HG02642 (cell line): ENCODE results near the gene CYTH1.

ENCODE experiments used
- ATAC-seq: cut with Tn5 transposase; IDR thresholded peaks from one replicate; pipeline ENCODE4 v1.9.1; 2021; ENCODE audit warnings: mild to moderate bottlenecking; ENCODE audit not compliant: unreplicated experiment, poor library complexity

The CYTH1 gene

DNA sequence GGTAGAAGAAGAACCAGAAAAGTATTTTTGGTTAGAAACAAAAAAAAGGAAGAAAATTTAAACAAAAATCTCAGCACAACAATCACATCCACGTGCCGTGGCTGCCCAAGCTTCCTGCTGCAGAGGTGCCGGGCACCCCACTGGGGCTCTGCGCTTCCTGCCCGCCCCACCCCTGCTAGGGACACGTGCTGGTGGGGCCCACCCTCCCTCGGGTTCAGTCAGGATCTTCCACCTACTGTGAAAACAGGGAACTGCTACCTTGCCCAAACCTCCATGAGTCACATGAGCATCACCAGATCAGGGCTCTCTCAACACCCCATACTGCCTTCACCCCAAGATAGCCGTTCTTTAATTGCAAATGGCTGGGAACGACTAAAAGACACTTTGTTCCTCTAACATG, 24.4 kb upstream of the CYTH1 start:
- no peak for ATAC-seq

- no peak for ATAC-seq
Measured at GRCh38 chr17:78805301-78805700, 23.2 kb upstream of the CYTH1 start.

DNA sequence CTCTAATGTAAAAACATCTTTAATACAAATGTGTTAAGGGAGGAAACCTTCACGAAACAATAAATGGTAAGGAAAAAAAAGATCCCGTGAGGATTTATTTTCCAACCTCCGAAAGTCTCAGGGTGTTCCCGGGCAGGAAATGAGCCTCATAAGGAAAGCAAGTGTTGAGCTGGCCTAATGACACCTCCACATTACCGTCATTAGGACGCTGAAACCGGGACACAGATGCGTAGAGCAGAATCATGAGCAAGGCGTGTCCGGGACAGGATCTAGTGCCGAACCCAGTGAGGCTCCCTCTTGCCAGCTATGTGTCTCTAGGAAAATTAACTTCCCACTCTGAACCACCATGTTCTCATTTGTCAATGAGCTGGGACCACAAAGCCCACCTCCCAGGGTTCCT, 22.7 kb upstream of the CYTH1 start:
- ATAC-seq, result no peak

DNA sequence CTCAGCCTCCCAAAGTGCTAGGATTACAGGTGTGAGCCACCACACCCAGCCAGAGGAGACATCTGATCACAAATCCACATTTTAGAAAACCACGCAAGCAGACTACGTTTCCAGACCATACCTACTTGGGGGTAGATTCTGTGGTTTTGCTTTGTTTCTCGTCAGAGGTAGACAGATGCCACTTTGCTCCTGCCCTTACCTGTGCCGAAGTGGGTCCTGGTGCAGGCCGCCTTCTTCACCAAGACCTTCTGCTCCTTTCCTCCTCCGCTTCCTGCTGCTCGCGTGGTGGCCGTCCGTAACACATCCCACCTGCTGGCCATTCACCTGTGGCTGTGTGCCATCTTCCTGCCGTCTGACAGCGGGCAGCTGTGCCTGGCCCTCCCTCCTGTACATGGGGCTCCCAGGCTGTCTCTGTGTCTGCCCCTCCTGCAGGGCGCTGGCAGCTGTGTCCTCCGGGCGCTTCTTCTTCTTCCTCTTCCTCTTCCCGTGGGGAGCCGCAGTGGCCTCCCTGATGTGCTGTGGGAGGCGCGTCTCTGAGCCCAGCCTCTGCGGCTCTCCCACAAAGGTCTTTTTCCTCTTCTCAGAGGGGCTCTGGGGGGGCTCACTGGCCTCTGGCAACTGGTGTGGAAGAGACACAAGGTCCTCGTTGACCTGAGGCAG, 21.2 kb upstream of the CYTH1 start:
- ATAC-seq, result no peak

DNA sequence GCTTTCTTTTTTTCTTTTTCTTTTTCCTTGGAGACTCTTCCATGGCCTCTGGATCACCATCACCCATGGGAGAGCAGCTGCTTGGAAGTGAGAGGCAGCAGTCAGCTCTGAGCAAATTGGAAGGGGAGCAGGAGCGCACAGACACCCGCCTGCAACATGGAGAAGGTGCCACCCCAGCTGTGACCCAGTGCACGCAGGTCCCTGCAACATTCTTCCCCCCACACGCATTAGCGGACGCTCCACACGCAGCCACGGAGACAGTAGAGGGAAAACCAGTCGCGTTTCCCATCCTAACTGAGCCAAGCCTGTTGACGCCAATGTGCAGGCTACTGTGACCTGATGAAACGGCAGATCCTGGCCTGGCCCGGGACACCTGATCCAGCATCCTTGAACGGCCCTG, 20.4 kb upstream of the CYTH1 start:
- ATAC-seq, result no peak

DNA sequence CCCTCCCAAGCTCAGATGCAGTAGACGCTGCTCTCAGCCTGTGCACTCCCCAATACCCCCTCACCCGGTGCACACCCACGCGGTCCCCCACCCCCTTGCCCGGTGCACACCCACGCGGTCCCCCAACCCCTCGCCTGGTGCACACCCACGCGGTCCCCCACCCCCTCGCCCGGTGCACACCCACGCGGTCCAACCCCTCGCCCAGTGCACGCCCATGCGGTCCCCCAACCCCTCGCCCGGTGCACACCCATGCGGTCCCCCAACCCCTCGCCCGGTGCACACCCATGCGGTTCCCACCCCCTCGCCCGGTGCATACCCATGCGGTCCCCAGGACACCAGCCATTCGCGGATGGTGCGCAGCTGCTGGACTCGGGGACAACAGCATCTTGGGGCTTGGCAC, 19.9 kb upstream of the CYTH1 start:
- no peak for ATAC-seq

DNA sequence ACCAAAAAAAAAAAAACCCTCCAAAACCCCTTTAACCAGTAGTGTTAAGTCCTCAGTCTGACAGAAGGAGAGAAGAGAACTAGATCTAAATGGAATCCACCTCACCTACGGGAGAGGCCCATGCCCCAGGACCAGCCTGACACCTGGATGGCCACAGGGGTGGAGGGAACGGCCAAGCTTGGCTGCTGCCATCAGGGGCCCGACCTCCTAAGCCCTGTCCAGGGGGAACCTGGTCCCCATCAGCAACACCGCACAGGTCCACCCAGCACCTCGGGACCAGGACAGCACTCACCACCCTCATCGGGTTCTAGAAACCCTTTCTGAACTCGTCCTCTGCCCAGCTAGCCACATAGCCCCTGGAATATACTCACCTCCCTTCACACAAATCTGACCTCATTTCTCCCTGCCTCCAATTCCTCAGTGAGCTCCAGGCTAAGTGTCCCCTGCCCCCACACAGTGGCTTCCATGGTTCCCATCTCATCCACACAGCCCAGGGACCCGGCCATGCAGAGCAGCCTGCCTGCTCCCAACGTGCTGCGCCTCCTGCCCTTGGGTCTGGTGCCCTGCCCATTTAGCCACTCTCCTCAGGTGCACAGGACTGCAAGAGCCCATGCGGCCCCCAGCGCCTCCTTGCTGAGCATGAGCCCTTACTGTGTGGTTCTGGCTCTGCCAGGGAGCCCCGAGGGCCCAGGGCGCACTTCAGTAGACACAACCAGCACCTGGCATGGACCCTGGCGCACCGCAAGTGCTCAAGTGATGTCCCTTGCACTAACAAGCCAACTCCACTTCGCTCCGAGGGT, 18.3 kb upstream of the CYTH1 start:
- no peak for ATAC-seq

DNA sequence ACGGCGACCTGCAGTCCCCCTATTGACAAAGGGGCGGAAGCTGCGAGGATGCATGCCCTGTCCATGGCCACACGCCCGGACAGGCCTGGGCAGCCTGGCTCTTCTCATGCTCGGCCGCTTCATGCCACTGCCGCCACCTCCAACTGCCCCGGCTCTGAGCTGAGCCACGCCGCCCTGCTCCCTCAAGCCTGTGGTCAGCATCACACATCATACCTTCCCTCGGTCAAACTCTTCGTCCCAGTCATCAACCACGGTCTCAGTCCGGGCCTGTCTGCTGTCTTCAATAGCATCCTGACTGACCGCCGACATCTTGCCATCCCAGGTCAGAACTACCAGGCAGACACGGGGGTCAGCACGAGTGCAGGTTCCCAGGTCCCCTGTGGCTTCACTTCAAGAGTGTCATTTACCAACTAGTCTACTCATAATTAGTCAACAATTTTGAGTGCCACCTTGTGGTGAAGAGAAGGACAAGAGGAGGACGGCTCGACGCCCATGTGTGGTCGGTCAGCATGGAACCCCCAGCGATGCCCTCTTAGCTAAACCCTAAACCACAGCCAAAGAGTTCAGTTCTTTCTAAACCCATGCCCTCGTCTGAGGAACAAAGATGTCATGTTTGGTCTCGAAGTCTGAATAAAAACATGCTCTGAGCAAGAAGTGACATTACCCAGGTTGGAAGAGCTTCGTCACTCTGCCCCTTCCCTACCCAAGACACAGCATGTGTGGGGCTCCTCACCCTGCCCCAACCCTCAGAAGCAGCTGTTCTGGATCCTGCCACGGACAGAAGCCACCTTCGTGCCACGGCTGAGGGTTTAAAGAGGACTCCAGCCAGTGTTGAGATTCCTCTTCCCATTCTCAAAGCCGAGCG, 16.9 kb upstream of the CYTH1 start:
- ATAC-seq, result no peak

DNA sequence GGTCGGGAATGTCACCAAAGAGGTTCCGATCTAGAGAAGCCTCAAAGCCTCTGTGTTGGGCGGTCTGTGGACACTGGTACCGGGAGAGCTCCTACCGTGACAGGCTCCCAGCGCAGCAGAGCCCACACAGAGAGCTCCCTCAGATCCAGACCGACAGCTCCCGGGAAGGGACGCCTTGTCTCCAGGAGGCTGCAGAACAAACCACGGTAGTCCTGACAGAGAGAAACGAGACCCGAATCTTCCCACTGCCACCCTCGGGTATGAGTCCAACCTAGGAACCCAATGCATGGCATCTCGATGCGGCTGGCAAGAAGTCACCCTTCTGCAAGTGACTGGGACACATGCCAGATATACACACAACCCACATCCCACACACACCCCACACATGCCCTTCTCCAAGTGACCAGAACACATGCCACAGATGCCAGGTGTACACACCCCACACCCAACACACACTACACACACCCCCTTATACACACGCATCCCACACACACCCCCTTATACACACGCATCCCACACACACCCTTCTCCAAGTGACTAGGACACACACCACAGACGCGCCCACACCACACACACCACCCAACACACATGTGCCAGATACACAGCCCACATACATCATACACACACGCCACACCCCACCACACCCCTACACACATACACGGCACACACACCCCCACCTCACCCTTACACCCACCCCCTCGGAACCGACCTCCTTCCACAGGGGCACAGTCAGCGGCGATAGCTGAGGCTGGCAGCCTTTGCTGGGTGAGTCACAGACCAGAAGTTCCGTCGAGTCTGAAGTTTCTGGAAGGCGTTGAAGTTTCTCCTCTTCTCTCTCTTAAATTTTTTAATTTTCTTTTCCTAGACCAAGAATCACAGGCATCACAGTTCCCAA, 15.9 kb upstream of the CYTH1 start:
- ATAC-seq, result no peak

- no peak for ATAC-seq
Measured at GRCh38 chr17:78797213-78797612, 15.1 kb upstream of the CYTH1 start.

GRCh38 chr17:78796517-78796900, 14.4 kb upstream of the CYTH1 start:
- no peak for ATAC-seq

GRCh38 chr17:78795861-78796516, 13.9 kb upstream of the CYTH1 start:
- no peak for ATAC-seq

GRCh38 chr17:78794864-78795640, 13.0 kb upstream of the CYTH1 start:
- ATAC-seq, result no peak

DNA sequence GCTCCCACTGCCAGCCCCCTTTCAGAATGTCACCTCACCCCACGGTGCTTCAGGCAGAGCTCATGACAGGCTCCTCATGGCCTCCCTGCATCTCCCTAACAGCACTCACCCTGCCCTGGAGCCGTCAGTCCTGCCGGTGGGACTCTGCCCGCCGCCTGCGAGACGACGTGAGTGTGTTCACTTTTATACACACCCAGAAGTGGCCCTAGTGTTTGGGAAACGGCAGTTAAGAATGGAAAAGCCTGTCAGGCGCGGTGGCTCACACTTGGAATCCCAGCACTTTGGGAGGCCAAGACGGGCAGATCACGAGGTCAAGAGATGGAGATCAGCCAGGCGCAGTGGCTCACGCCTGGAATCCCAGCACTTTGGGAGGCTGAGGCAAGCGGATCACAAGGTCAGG, 12.3 kb upstream of the CYTH1 start:
- ATAC-seq, result no peak

DNA sequence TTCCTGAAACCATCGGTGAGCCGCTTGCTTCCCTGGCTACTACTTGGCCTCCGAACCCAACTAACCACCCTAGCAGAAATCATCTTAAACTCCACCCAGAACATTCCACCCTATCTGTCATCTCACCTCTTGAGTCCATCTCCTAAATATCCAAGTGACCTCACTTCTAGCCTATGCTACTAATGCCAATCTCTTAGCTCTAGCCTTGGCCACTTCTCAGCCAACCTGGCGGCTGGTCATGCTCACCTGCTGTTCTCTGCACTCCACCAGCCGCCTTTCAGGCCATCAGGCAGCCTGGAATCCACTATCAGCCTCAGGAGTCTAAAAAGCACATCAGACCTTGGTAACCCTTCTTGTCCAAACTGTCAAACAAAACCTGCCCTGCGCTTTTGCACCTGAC, 11.9 kb upstream of the CYTH1 start:
- no peak for ATAC-seq

DNA sequence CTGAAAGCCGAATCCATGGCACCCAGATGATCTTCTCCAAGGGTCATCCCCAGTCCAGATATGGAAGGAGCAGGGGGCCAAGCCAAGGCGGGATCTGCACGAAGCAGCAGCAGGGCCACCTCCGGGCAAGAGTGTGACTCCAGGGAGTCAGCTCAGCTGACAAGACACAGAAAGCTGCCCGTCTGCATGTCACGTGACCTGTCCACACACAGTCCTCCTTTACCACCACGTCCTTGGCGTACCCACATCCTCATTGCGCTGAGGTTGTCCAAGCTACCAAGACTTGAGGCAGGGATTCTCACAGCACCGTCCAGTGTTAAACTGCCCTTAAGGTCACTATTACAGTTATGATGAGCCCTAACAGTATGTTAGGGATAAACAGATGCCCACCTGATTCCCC, 11.3 kb upstream of the CYTH1 start:
- ATAC-seq, result no peak

DNA sequence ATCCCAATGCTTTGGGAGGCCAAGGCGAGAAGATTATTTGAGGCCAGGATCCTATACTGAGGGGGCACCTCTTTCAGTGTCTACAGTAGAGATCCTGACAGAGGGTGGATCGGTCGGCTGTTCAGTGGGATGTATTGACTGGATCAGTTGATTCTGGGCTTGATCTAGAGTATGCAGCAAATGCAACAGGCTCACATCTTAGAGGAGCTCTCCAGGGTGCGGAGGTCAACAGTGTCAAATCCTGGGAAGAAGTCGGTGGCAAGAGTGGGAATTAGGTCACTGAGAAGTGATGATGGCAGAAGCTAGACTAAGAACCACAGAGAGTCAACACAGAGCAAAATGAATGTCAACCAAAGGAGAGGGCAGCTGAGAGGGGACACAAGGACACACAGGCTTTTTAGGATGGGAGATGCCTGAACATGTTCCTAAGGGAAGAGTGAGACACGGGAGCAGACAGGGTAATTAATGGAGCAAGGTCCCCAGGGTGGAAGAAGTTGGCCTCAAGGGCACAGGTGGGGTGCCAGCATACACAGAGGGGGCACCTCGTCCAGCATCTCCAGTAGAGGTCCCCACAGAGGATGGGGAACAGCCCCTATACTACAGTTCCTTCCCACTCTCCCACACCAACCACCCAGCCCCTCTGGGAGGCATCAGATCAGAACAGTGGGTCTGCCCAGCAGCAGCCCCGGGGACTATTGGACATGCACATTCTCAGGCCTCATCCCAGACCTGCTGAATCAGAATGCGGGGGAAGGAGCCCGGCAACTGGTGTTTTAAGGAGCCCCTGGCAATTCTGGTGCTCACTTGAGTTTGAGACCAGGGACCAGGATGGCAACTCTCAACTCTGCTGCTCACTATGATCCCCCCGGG, 10.0 kb upstream of the CYTH1 start:
- no peak for ATAC-seq

DNA sequence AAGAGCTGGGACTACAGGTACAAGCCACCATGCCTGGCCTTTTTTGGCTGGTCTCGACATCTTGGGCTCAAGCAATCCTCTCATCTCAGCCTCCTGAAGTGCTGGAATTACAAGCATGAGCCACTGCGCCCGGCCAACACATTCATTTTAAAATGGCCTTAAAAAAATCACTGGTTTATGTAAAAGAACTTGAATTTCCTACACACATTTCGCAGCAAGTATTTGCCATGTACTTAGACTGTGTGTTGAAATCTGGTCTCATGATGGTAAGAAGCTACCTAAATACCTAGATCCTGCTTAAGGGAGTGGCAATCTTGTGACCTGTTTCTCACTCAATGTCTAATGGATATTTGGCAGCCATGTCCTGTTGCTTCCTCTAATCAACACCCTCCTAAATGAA, 8.5 kb upstream of the CYTH1 start:
- ATAC-seq, result no peak
